Measurements from ENCODE around the gene GDPGP1.

Gene GDPGP1

DNA sequence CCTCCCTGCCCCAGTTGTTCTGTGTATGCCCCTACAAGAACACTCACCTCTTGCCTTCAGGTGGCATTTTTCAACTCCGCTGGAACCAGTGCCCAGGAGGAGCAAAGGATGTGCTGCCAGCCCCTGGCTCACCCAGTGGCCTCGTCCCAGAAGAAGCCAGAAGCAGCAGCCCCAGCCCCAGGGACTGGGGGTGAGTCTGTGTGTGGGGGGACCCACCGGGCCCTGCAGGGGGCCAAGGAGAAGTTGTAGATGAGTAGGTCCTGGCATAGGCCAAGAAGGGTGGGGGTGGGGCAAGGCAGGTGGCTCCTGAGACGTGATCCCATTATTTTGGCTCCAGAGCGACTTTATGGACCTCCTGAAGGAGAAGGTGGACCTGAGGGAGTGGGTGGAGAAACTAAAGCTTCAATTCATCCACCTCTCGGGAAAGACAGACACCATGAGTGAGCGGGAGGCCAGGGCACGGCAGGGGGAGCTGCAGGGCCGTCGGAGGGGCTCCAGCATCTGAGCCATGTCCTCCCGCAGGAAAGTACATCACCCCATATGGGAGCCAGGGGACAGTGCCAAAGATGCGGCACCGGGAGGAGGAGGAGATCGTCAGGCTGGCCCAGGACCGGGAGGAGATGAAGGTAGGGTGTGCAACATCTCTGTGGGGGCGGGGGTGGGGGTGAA, 60.7 kb downstream of the GDPGP1 start:
- no peak overlapping the region for H3K9ac ChIP-seq (ENCODE audit: low read depth in 1 of 2, low read length in 2 of 2)
- no peak overlapping the region for H3K27ac ChIP-seq (ENCODE audit: low read depth in 2 of 2, low read length in 2 of 2)
- no peak overlapping the region for H3K4me3 ChIP-seq (ENCODE audit: low read length in 2 of 2)
- no peaks in the 10 kb centered on the region for H3K36me3 ChIP-seq (ENCODE audit: control insufficient read depth in 2 of 2, insufficient read depth in 2 of 2, low read length in 2 of 2)
- H3K27me3 ChIP-seq (ENCODE audit: control insufficient read depth in 2 of 2, insufficient read depth in 2 of 2, low read length in 2 of 2), result no peaks in the 10 kb centered on the region
- H3K4me1 ChIP-seq (ENCODE audit: control insufficient read depth in 2 of 2, insufficient read depth in 2 of 2, low read length in 2 of 2), result peaks cover 0 to 6% of the 10 kb centered on the region in 2 donors
- H3K9me3 ChIP-seq (ENCODE audit: control insufficient read depth in 2 of 2, low read length in 2 of 2), result no peaks in the 10 kb centered on the region

DNA sequence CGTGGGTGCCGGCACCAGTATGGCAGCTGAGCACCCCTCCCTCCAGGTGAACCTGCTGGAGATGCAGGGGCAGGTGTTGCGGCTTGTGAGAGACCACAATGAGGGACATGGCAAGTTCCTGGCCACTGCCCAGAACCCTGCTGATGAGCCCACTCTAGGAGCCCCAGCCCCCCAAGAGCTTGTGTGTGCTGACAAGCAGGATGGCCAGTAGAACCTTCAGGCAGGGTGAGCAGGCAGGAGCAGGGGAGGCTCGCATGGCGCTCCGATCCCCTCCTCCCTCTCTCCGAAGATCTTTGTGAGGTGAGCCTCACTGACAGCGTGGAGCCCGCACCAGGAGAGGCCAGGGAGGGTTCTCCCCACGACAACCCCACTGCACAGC, 61.2 kb downstream of the GDPGP1 start:
- Histone ChIP-seq H3K27me3 (ENCODE audit: control insufficient read depth in 2 of 2, insufficient read depth in 2 of 2, low read length in 2 of 2) (no peaks in the 10 kb centered on the region), H3K4me1 (ENCODE audit: control insufficient read depth in 2 of 2, insufficient read depth in 2 of 2, low read length in 2 of 2) (peaks cover 0 to 6% of the 10 kb centered on the region in 2 donors), H3K4me3 (ENCODE audit: low read length in 2 of 2) (no peak overlapping the region), H3K36me3 (ENCODE audit: control insufficient read depth in 2 of 2, insufficient read depth in 2 of 2, low read length in 2 of 2) (no peaks in the 10 kb centered on the region), H3K27ac (ENCODE audit: low read depth in 2 of 2, low read length in 2 of 2) (no peak overlapping the region), H3K9ac (ENCODE audit: low read depth in 1 of 2, low read length in 2 of 2) (no peak overlapping the region), H3K9me3 (ENCODE audit: control insufficient read depth in 2 of 2, low read length in 2 of 2) (no peaks in the 10 kb centered on the region)

All from mucosa of rectum (tissue), 2 donors.